Endothelial cell (in vitro differentiated cells): ENCODE measurements around the gene ABL2. TPM values are rescaled to one million over a fixed set of nuclear protein-coding genes. Genes with fewer than 3 reads are reported as not detected.

Experiments
- DNase-seq: peaks from one replicate; pipeline ENCODE4 v3.0.0; 2021; ENCODE audit warnings: low spot score
- H3K27ac Mint-ChIP-seq: one replicate; pipeline ENCODE4 v1.8.0; 2021; ENCODE audit warnings: mixed read lengths, inconsistent platforms; ENCODE audit not compliant: unreplicated experiment
- H3K27me3 Mint-ChIP-seq: one replicate; pipeline ENCODE4 v1.8.0; 2021; ENCODE audit warnings: mild to moderate bottlenecking, moderate library complexity, mixed read lengths, inconsistent platforms; ENCODE audit not compliant: unreplicated experiment
- H3K36me3 Mint-ChIP-seq: one replicate; pipeline ENCODE4 v1.8.0; 2021; ENCODE audit warnings: mild to moderate bottlenecking, low read depth, mixed read lengths, inconsistent platforms; ENCODE audit not compliant: unreplicated experiment
- H3K4me1 Mint-ChIP-seq: one replicate; pipeline ENCODE4 v1.8.0; 2021; ENCODE audit warnings: mild to moderate bottlenecking, mixed read lengths, inconsistent platforms; ENCODE audit not compliant: unreplicated experiment
- H3K4me3 Mint-ChIP-seq: one replicate; pipeline ENCODE4 v1.8.0; 2021; ENCODE audit warnings: mild to moderate bottlenecking, mixed read lengths, inconsistent platforms; ENCODE audit not compliant: unreplicated experiment
- H3K9me3 Mint-ChIP-seq: one replicate; pipeline ENCODE4 v1.8.0; 2021; ENCODE audit warnings: mixed read lengths, inconsistent platforms; ENCODE audit not compliant: unreplicated experiment
- total RNA-seq: library from RNA; stranded (reverse); fragmentation: NEBNext Ultra II Directional; extraction: Animal tissue kit (Norgen Biotek cat#: 25700); gene quantifications from one replicate; pipeline ENCODE4 v1.2.1, GENCODE V29; 2021; ENCODE audit not compliant: unreplicated experiment
- TF ChIP-seq, protein P1 (sequence below): fragments of 200-600 bp; sonication (generic); IDR thresholded peaks from one replicate; pipeline ENCODE4 v1.5.0; 2021; ENCODE audit warnings: antibody characterized with exemption; ENCODE audit not compliant: unreplicated experiment

The ABL2 gene
- total RNA-seq, 1 donor from 2014 or later: 160 TPM

DNA sequence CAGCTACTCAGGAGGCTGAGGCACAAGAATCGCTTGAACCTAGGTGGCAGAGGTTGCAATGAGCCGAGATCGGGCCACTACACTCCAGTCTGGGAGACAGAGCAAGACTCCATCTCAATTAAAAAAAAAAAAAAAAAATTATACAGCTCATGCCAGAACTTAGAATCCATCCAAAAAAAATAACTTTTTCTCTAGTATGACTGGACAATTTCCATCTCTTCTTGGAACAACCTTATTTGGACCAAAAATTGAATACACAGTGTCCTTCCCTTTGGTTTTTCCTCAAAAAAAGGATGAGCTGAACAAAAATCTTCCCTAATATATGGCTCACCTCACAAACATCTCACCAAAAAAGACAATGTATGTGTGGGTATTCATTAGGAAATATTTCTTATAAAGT lies 73.9 kb downstream of the ABL2 start:
- peaks cover 12% of the 10 kb centered on the region for H3K4me1 Mint-ChIP-seq
- no peak overlapping the region for H3K27ac Mint-ChIP-seq
- TF ChIP-seq, protein P1, sequence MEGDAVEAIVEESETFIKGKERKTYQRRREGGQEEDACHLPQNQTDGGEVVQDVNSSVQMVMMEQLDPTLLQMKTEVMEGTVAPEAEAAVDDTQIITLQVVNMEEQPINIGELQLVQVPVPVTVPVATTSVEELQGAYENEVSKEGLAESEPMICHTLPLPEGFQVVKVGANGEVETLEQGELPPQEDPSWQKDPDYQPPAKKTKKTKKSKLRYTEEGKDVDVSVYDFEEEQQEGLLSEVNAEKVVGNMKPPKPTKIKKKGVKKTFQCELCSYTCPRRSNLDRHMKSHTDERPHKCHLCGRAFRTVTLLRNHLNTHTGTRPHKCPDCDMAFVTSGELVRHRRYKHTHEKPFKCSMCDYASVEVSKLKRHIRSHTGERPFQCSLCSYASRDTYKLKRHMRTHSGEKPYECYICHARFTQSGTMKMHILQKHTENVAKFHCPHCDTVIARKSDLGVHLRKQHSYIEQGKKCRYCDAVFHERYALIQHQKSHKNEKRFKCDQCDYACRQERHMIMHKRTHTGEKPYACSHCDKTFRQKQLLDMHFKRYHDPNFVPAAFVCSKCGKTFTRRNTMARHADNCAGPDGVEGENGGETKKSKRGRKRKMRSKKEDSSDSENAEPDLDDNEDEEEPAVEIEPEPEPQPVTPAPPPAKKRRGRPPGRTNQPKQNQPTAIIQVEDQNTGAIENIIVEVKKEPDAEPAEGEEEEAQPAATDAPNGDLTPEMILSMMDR: no peak

DNA sequence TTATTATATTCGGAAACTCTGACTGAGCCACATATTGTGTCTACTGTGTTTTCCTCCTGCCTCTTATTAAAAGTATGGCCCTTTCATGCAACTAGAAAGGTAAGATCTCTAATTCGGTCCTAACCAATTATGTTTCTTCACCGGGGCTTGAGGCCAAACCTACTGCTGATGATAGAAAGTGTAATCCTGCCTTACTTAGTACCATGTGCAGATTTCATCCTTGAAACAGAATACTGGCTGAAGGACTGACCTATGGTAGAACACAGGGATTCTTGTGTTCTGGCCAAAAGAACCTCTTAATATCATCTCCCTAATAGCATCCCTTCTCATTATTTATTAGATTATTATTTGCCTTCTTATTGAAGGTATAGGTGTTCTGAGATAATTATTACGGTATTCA lies 75.0 kb downstream of the ABL2 start:
- no peak overlapping the region for H3K4me3 Mint-ChIP-seq
- peaks cover 12% of the 10 kb centered on the region for H3K4me1 Mint-ChIP-seq
- H3K27ac Mint-ChIP-seq: no peak overlapping the region
- peaks cover 3% of the 10 kb centered on the region for H3K36me3 Mint-ChIP-seq
- TF ChIP-seq, protein P1: no peak
- no peak for DNase-seq
- H3K27me3 Mint-ChIP-seq: no peaks in the 10 kb centered on the region
- no peaks in the 10 kb centered on the region for H3K9me3 Mint-ChIP-seq

More for the DNA sequence above, 73.9 kb downstream of the ABL2 start:
- Mint-ChIP-seq H3K27me3 (no peaks in the 10 kb centered on the region), H3K9me3 (no peaks in the 10 kb centered on the region), H3K36me3 (no peaks in the 10 kb centered on the region), H3K4me3 (no peak overlapping the region)
- no peak for DNase-seq

DNA sequence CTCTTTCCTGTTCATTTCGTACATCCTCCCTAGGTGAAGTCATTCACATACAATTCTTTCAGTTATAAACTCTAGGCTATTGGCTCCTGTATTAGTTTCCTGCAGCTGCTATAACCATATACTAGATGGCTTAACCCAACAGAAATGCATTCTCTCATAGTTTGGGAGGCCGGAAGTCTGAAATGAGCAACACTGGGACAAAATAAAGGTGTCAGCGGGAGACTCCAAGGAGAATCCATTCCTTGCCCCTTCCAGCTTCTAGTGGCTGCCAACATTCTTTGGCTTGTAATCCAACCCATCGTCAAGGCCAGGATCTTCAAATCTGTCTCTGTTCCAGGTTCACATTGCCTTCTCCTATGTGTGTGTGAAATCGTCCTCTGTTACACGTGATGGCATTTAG lies 76.3 kb downstream of the ABL2 start:
- Mint-ChIP-seq H3K9me3 (no peaks in the 10 kb centered on the region), H3K36me3 (peaks cover 7% of the 10 kb centered on the region), H3K27me3 (no peaks in the 10 kb centered on the region), H3K4me1 (peaks cover 12% of the 10 kb centered on the region), H3K27ac (no peak overlapping the region), H3K4me3 (no peak overlapping the region)
- no peak for DNase-seq
- TF ChIP-seq, protein P1: no peak

DNA sequence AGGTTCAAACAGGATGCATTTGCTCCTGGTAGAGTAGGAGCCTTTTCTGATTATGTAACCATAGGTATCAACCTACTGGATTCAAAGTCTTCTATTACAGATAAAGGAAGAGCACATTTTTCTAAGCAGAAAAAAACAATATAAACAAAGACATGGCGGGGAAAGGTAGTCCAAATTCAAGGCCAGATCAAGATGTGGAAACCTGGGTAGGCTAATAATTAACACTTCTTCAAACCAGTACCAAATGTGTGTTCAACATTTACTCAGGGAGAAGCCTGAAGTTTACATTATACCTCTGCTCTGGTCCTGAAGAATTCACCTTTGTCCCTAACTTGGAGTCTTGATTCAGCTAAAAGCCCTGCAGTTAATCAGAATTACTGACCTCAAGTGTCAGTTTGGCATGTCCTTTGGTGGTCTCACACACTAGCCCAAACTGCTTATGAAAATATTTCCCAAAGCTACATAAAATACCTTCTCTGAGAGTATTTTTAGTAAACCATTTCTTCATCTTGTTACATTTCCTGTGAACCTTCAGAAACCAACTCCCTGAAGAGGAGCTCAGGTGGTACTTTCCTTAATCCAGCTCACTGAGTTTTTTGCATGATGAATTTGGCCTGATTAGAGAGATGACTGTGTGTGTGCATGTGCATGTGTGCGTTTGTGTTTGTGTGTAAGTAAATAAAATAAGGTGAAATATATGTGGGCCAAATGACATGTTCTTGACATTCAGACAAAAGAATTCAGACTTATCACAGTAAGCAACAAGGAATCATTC lies 77.4 kb downstream of the ABL2 start:
- H3K27ac Mint-ChIP-seq: no peak overlapping the region
- peaks cover 7% of the 10 kb centered on the region for H3K36me3 Mint-ChIP-seq
- TF ChIP-seq, protein P1: no peak
- no peak overlapping the region for H3K4me3 Mint-ChIP-seq
- peaks cover 12% of the 10 kb centered on the region for H3K4me1 Mint-ChIP-seq
- no peaks in the 10 kb centered on the region for H3K9me3 Mint-ChIP-seq
- no peak for DNase-seq
- H3K27me3 Mint-ChIP-seq: no peaks in the 10 kb centered on the region

DNA sequence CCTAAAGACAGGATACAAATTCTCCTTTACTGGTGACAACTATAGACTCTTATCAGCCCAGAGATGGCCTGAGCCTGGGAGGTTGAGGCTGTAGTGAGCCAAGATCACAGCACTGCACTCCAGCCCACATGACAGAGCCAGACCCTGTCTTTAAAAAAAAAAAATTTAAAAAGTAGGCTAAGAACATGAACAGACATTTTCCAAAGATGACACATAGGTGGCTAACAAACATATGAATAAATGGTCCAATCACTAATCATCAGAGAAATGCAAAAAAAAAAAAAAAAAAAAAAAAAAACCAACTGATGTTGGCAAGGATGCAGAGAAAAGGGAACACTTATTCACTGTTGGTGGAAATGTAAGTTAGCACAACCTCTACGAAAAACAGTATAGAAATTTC lies 82.6 kb downstream of the ABL2 start:
- H3K9me3 Mint-ChIP-seq: no peaks in the 10 kb centered on the region
- no peak overlapping the region for H3K4me3 Mint-ChIP-seq
- DNase-seq: no peak
- no peak overlapping the region for H3K27ac Mint-ChIP-seq
- H3K27me3 Mint-ChIP-seq: no peaks in the 10 kb centered on the region
- peaks cover 22% of the 10 kb centered on the region for H3K4me1 Mint-ChIP-seq
- TF ChIP-seq, protein P1: no peak
- H3K36me3 Mint-ChIP-seq: peaks cover 12% of the 10 kb centered on the region
